Stimulated activated CD4-positive, alpha-beta T cell treated with anti-CD3 and anti-CD28 coated beads, Interleukin-1b, Interleukin-23, amount 100 ng/mL, for 48 hours (primary cell): ENCODE results near the gene PIP4K2A.

Experiments
- DNase-seq: peaks from one replicate; pipeline ENCODE4 v3.0.0-alpha.2; 2020

PIP4K2A gene

GRCh38 chr10:22617516-22617915 lies 96.9 kb downstream of the PIP4K2A start:
- DNase-seq: no peak

GRCh38 chr10:22617051-22617450 lies 97.3 kb downstream of the PIP4K2A start:
- DNase-seq: no peak

DNA sequence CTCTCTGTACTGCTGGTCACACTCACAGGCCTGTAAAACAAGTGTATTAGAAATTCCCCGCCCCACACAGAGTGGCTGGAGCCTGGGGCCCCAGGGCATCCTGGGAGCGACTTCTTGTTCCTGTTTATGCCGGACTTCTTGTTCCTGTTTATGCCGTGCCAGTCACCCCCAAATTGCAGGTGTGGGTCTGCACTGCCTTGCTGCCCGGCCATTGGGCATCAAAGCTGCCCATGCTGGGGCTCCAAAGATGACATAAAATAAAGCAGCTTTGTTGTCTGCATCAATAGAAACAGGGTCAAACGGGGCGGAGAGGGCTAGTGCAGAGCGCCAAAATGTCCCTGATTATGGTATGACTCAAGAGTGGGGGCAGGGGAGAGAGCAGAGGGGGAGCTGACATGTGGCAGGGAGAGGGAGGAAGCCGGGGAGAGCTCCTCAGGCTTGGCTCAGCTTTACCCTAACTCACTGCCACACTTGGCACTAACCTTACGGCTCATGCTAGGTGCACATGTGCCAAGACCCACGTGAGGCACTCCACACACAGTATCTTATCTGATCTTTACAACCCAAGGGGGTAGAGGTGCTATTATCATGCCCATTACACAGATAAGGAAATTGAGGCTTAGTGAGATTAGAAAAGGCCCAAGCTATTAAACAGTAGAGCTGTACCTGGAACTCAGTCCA lies 98.4 kb downstream of the PIP4K2A start:
- no peak for DNase-seq

DNA sequence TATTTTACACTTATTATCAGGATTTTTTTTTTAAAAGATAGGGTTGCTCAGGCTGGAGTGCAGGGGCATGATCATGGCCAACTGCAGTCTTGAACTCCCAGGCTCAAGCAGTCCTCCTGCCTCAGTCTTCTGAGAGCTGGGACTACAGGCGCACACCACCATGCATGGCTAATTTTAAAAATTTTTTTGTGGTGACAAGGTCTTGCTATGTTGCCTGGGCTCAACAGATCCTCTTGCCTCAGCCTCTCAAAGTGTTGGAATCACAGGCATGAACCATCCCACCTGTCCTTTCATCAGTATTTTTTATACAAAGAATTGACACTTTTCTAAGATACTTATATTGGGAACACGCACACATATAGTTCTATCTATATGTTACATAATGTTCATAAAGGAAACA lies 99.3 kb downstream of the PIP4K2A start:
- no peak for DNase-seq

DNA sequence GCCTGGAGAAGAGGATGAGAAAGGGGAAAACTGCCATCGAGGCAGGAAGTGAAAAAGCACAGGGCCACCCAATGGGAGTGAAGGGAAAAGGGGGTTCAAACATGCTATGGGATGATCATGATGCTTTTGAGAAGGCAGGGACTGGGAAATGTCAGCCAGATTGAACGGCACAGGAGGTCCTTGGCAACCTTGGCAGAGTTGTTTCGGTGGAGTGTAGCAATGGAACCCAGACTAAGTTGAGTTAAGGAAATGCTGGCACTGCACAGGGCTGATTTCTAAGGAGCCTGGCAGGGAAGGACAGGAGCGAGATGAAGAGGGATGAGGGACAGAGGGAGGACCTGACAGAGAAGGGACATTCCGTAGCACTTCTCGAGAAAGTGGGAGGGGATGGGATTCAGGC lies 101.4 kb downstream of the PIP4K2A start:
- no peak for DNase-seq

- DNase-seq: no peak
Measured at GRCh38 chr10:22612318-22612717, 102.1 kb downstream of the PIP4K2A start.

DNA sequence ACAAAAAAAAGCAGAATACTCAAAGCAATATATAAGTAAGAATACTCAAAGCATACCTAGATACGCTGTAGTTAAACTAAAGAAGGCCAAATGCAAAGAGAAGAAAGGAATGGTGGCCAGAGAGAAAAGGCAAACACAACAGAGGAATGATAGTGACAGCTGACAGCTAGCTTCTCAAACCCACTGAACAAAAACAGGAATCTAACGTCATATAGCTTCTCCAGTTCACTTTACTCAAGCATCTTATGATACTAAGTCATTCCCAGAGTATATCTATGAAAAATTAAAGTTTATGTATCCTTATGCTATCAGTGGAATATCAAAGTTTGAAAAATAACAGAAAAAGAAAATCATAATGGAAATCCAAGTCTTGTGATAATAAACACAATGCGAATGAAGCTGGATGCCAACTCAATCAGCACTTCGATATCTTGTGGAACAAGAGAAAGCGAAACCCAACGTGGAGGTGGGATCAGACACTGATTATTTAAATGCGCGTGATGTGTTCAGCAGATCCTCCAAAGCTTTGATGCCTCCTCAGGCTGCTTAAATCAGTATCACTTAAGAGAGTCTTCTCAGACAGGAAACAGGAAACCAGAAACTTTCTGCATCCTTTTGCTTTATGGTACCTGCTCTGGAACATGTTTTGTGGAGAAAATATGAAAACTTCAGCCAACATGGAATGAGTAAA lies 102.8 kb downstream of the PIP4K2A start:
- DNase-seq: peak; percentile 63

DNA sequence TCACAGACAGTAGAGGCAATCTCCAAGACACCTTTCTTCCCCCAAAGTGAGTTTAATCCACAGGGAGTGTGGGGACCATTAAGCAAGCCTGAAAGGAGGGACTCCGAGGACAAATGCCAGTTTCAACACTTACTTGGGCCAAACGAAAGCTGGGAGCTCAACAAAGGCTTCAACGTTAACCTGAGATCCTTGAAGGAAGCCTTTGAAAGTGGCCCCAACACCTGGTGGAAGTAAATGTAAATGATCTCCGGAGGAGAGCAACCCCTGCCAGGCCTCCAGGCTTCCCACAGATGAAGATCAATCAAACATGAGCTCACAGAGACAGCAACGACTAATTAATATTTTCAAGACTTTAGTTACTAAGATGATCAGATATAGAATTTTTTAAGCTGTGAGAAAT lies 103.8 kb downstream of the PIP4K2A start:
- no peak for DNase-seq

DNA sequence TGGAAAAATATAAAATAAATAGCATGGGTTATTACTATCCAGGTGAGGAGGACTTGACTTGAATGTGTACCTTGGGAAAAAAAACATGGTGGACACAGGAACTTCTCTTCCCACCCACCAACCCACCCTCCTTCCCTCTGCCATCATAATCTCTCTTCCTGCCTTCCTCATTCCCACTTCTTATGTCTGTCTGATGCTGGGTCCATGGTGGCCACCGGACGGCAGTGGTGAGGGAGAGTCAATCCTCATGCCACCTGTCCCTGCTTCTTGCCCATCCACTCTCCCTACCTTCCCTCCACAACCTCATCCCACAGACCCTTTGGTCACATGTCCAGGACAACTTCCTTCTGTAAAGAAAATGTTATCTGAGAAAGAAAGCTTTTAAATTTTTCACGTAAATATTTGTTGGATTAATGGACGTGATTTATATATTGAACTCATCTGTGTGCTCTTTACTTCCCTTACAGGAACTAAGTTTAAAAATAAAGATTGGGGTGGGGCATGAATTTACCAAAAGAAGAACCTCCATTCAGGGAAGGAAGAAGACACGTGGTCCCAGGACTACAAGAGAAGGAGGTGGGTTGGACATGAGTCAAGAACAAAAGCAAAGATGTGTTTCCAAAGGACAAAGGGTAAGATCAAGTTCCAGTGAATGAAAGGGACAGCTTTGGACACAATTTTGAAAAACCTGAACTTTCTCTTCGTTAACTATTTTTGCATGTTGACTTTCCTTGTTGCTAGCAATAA lies 104.5 kb downstream of the PIP4K2A start:
- no peak for DNase-seq

GRCh38 chr10:22609251-22609650 lies 105.1 kb downstream of the PIP4K2A start:
- DNase-seq: no peak

DNA sequence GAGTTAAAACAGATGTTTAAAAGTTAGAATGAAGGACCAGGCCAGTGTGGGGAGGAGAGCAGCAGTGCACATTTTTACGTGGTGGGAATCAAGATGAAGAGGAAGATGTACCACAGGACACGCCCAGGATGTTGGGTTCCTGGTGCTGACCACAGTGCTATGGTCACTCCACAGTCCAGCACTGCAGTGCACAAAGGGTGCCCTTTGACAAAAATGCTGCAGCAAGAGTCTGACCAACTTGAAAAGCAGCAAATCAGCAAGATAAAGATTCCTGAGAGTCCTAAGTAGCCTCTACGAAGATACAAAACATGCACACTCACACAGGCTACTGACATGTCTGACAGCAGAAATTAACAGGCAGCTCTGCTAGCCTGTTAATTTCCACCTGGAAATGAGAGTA lies 107.1 kb downstream of the PIP4K2A start:
- DNase-seq: no peak

DNA sequence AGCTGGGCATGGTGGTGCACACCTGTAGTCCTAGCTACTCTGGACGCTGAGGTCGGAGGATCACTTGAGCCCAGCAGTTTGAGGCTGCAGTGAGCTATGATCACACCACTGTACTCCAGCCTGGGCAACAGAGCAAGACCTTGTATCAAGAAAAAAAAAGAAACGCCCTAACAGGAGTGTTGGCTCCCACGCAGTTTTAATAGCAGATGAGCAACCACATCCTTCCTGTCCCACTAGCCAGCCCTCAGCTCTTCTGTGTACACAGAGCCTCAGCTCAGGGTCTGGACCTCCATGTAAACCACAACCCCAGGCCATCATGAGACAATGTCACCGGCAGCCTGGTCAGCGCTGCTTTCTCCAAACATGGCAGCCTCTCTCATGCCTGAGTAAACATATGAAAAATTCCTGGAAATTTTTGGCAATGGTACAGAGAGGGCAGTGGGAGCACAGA lies 108.2 kb downstream of the PIP4K2A start:
- no peak for DNase-seq

DNA sequence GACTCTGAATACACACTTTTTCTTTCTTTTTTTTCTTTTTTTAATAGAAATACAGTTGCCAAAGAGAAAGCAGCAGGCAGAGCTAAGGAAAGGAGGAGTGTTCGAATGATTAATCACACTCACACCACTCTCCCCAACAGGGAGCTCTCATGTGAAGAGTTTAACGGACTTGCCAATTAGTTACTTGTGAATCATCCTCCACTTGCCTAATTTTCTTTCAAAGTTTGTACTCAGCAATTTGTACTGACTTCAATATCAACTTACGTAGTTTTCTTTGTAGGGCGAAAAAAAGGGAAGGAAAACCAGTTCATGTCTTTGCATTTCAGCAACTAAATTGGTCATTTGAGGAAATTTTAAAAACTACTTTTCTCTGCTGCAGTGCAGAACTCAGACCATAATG lies 109.2 kb downstream of the PIP4K2A start:
- DNase-seq: no peak

DNA sequence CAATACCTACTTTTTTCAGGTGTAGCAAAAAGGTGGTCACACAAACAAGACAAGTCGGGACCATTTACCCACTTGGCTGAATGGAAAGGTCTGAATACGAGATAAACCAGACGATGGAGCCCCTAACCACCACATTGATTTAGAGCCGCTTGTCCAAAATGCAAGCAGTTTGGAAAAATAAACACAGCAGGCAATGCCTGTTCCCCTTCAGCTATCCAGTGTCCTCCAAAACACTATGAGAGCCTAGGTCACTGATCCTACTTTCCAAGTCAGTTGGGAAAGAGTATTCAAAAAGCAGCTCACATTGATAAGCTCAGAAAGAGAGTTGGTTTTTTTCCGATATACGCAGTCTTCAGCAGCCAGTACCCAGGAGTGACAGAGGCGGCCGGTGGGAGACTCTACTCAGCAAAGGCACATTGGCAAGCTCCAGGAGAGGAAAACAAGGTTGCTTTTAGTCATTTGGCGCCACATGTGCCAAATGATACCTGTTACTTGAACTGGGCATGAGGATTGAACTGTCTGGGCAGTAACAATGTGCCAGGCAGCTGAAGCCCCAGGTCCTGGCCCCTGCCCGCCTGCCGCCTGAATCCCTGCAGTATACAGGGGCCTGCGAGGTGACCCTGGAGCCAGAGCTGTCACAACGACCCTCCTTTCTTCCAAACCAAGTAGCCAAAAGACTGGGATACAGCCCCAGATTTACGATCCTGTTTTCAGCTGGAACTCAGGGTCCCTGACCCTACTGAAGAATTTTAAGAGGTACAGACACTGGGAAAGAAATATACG lies 109.8 kb downstream of the PIP4K2A start:
- no peak for DNase-seq

- DNase-seq: no peak
Measured at GRCh38 chr10:22603581-22603980, 110.8 kb downstream of the PIP4K2A start.

DNA sequence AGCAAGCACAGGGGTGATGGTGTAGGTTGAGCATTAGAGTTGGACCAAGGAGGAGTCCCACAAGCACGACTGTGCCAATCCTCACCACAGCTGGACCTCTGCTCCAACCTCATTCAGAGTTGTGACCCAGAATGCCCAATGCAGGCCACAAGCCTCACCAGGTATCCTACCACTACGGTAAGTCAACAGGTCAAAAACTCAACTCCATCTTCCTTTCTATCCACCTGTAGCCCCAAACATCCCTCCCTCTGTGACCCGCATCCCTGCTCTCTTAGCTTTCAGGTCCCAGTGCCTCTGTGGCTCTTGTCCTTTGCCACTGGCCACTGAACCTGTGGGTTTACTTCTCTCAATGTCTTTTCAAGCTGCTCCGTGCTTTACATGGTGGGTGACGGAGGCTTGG lies 112.8 kb downstream of the PIP4K2A start:
- DNase-seq: no peak

GRCh38 chr10:22599636-22600228 lies 114.6 kb downstream of the PIP4K2A start:
- no peak for DNase-seq

- no peak for DNase-seq
Measured at GRCh38 chr10:22599048-22599561, 115.3 kb downstream of the PIP4K2A start.

DNA sequence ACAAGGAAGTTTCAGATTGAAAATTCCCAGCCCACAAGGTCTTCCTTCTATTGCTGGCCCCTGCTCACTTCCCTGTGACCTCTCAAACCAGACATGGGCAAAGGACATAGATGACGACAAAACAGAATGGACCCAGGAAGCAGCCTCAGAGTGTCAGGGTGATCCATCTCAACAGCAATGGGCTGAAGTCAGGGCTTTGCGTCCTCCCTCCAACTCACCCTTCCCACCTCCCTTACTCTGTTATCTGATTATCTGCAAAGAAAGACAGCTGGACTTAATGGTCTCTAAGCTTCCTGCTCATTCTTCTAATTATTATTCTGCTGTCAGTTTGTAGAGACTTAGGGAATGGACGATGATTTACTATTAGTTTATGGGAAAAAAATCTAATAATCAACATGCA lies 115.9 kb downstream of the PIP4K2A start:
- no peak for DNase-seq

GRCh38 chr10:22597138-22597537 lies 117.2 kb downstream of the PIP4K2A start:
- DNase-seq: no peak

DNA sequence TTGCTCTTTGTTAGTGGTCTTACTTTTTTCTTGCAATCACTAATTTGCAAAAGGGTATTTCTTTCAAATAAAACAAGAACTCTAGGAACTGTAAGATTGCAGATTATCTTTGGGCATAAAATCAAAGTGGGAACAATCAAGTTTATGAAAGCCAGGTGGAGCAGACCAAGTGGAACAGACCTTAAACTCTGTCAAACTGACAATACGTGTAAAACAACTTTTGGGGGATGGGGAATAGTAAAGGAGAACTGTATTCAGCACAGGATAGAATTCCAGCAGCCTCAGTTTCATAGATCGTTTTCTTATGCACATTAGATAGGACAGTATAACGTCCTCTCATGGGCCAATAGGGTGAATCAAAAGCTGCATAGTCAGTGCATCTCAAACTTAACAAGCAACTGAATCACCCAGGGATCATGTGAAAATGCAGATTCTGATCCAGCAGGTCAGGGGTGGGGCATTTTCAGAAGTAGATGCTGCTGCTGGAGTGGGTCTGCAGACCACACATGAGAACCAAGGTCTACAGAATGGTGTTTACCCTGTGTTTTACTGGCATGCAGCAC lies 120.7 kb downstream of the PIP4K2A start:
- no peak for DNase-seq

DNA sequence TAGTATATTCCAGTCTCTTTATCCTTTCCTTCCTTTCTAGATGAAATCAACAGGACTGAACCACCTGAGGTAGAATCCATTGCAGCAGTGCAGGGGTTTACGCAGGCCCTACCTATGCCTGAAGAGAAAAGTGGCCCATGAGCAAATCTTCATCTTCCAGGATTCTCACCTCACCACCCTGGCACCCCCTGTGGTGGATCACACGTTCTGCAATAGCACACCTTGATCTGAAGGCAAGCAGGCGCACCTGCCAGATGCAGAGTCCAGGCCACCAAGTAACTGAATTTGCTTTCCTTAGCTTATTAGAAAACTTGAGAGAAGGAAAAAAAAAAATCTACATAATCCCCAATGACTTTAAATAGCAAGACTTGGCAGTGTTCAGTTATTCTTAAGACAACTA lies 121.4 kb downstream of the PIP4K2A start:
- no peak for DNase-seq
